HCT116 (cell line): Measurements from ENCODE around the gene COL4A1. TPM values are rescaled to one million over a fixed set of nuclear protein-coding genes. Genes with fewer than 3 reads are reported as not detected.

ENCODE experiments used
- ATAC-seq: fragments of 200-7000 bp; cut with Tn5 transposase; 2 replicates; pipeline ENCODE4 v1.9.1; 2020; ENCODE audit warnings: mild to moderate bottlenecking, moderate library complexity
- BruUV-seq: library from RNA; stranded (reverse); fragments of 400-500 nt; replicated peaks from 2 replicates; lab custom pipeline; 2021; lab: Mats Ljungman, UMichigan
- CTCF ChIA-PET: fragments of 300-600 bp; sonication (Branson Sonifier 250); formaldehyde crosslinking; loops from one replicate; lab custom pipeline; 2021; ENCODE audit warnings: antibody characterized with exemption; lab: Charles Lee
- POLR2A ChIA-PET: fragments of 300-600, 350-600 bp; sonication (Branson Sonifier 250); formaldehyde crosslinking; loops from one replicate; lab custom pipeline; 2021; ENCODE audit warnings: antibody characterized with exemption; lab: Charles Lee
- RAD21 ChIA-PET, 2 experiments: fragments of 300-600 bp; sonication (Branson Sonifier 250); formaldehyde crosslinking; loops; one replicate each; lab custom pipeline; 2023; ENCODE audit warnings: low total read pairs in 2 of 2; ENCODE audit not compliant: uncharacterized antibody in 2 of 2, unreplicated experiment in 2 of 2, low non-redundant PET in 1 of 2; lab: Charles Lee
- DNase-seq: peaks from one replicate; pipeline ENCODE4 v3.0.0-alpha.2; 2010; ENCODE audit warnings: low read depth, low spot score
- H2AFZ ChIP-seq: fragments of 200-600 bp; shearing (Covaris generic), sonication (generic); 2 replicates; pipeline ENCODE4 v1.6.1; 2017; ENCODE audit warnings: low read depth, mixed run types, mixed read lengths, antibody characterized with exemption, low read length; ENCODE audit not compliant: poor library complexity, severe bottlenecking
- H3K27ac ChIP-seq: 2 replicates; pipeline ENCODE4 v1.5.1; 2012; ENCODE audit warnings: low read depth, low read length
- H3K27me3 ChIP-seq: fragments of 200-600 bp; sonication (generic); 2 replicates; pipeline ENCODE4 v1.6.1; 2016; ENCODE audit warnings: mixed run types, low read length, mixed read lengths; ENCODE audit not compliant: insufficient read depth
- H3K36me3 ChIP-seq, 2 experiments: fragments of 200-500 bp in 1 of 2; fragments of 200-600 bp in 1 of 2; sonication (Bioruptor generic) in 1 of 2; sonication (generic) in 1 of 2; 2 replicates each; pipeline versions ENCODE4 v1.5.1 to v1.6.1; 2014 to 2016; ENCODE audit warnings: low read length in 2 of 2, inconsistent platforms in 1 of 2, mixed read lengths in 1 of 2, mixed run types in 1 of 2; ENCODE audit not compliant: insufficient read depth in 2 of 2, control insufficient read depth in 1 of 2
- H3K4me1 ChIP-seq, 2 experiments: fragments of 200-600 bp in 1 of 2; sonication (generic) in 1 of 2; 2 replicates each; pipeline versions ENCODE4 v1.5.1 to v1.6.1; 2012 to 2017; ENCODE audit warnings: low read length in 2 of 2, inconsistent platforms in 1 of 2, mild to moderate bottlenecking in 1 of 2, mixed read lengths in 1 of 2, mixed run types in 1 of 2, moderate library complexity in 1 of 2; ENCODE audit not compliant: insufficient read depth in 2 of 2, control insufficient read depth in 1 of 2
- H3K4me2 ChIP-seq: fragments of 200-600 bp; sonication (generic); 2 replicates; pipeline ENCODE4 v1.6.1; 2017; ENCODE audit warnings: mixed run types, low read length, mixed read lengths
- H3K4me3 ChIP-seq, 2 experiments: fragments of 200-600 bp in 1 of 2; sonication (generic) in 1 of 2; replicated peaks in 1 of 2; 2 replicates each; pipeline ENCODE4 v1.5.1; 2011 to 2016; ENCODE audit warnings: low read length in 2 of 2, control low read depth in 1 of 2, low read depth in 1 of 2, mild to moderate bottlenecking in 1 of 2, mixed read lengths in 1 of 2, mixed run types in 1 of 2
- H3K79me2 ChIP-seq: fragments of 200-600 bp; sonication (generic); 2 replicates; pipeline ENCODE4 v1.6.1; 2017; ENCODE audit warnings: mild to moderate bottlenecking, mixed run types, low read length, moderate library complexity, mixed read lengths; ENCODE audit not compliant: insufficient read depth
- H3K9ac ChIP-seq: fragments of 200-600 bp; sonication (generic); 2 replicates; pipeline ENCODE4 v1.6.1; 2016; ENCODE audit warnings: low read length, mixed read lengths
- H3K9me2 ChIP-seq: fragments of 200-600 bp; sonication (generic), shearing (Covaris generic); 2 replicates; pipeline ENCODE4 v1.6.1; 2017; ENCODE audit warnings: mixed run types, mild to moderate bottlenecking, moderate library complexity; ENCODE audit not compliant: insufficient read depth
- H3K9me3 ChIP-seq, 2 experiments: fragments of 200-500 bp in 1 of 2; fragments of 200-600 bp in 1 of 2; sonication (Bioruptor generic) in 1 of 2; sonication (generic) in 1 of 2; 2 replicates each; pipeline ENCODE4 v1.6.1; 2014 to 2017; ENCODE audit warnings: low read length in 2 of 2, mixed read lengths in 2 of 2, inconsistent platforms in 1 of 2, low read depth in 1 of 2, mild to moderate bottlenecking in 1 of 2, mixed run types in 1 of 2, moderate library complexity in 1 of 2; ENCODE audit not compliant: control insufficient read depth in 1 of 2, insufficient read depth in 1 of 2
- H4K20me1 ChIP-seq: fragments of 200-600 bp; sonication (generic), shearing (Covaris generic); 2 replicates; pipeline ENCODE4 v1.6.1; 2017; ENCODE audit warnings: mixed run types, mild to moderate bottlenecking, moderate library complexity; ENCODE audit not compliant: insufficient read depth
- EGR1 ChIP-seq: IDR thresholded peaks from 2 replicates; pipeline ENCODE4 v1.6.1; 2012; ENCODE audit warnings: low read depth
- ELF1 ChIP-seq: IDR thresholded peaks from 2 replicates; pipeline ENCODE4 v1.6.1; 2012; ENCODE audit warnings: low read depth, borderline replicate concordance
- EZH2phosphoT487 ChIP-seq: fragments of 200-600 bp; IDR thresholded peaks from 2 replicates; pipeline ENCODE4 v1.6.1; 2018; ENCODE audit warnings: antibody characterized with exemption, borderline replicate concordance
- JUND ChIP-seq: IDR thresholded peaks from 2 replicates; pipeline ENCODE4 v1.6.1; 2012
- SRF ChIP-seq: IDR thresholded peaks from 2 replicates; pipeline ENCODE4 v1.6.1; 2012; ENCODE audit warnings: low read depth
- ZFX ChIP-seq: fragments of 450-650 bp; IDR thresholded peaks from 2 replicates; pipeline ENCODE4 v1.6.1; 2017
- intact Hi-C: fragments of 100-400 bp; cut with micrococcal nuclease; formaldehyde crosslinking; loops from 2 replicates; pipeline ENCODE4 v1.10.0; 2022
- total RNA-seq: library from RNA; stranded (reverse); gene quantifications from one replicate; pipeline ENCODE4 v1.2.1, GENCODE V29; 2021; ENCODE audit not compliant: unreplicated experiment
- TF ChIP-seq, protein P1 (sequence below): IDR thresholded peaks from 2 replicates; pipeline ENCODE4 v1.6.1; 2012; ENCODE audit warnings: low read depth

Gene COL4A1
- total RNA-seq, 1 experiment from 2014 or later, result 0.57 TPM

DNA sequence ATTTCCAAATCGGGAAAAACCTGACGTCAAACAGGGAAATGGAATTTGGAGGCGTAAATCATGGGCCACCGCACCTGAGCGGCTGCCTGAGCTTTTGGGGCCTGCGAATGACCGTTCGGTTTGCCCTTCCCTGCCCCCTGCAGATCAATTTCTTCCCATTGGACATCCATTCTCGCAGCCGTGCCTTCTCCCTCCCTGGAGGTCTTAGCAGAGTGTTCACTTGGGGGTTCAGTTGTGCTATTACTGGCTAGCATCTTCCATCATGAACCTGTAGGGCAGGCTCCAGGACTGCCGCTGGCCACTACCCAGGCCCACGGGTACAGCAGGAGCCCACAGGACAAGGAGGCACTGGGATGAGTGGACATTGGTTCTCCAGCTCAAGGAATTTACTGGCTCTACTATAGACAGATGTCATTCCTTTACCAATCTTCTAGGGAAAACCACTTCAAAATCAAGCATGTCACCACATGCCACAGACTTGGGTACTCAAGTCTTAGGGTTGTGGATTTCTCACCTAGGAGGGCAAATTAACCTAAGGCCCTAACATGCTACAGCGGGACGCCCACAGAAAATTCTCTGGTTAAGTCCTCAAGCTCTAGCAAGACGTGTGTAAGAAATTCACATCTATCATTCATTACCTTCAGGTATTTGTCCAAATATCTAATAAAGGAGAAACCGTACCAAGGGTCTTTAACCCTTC is 75.5 kb downstream of the COL4A1 start:
- no peak overlapping the region for H3K27ac ChIP-seq
- intact Hi-C loops, result no loop called here
- H3K9me2 ChIP-seq, result no peaks in the 10 kb centered on the region
- no peaks in the 10 kb centered on the region for H3K9me3 ChIP-seq
- no peaks in the 10 kb centered on the region for H4K20me1 ChIP-seq
- TF ChIP-seq SRF (no peak), ZFX (no peak), ELF1 (no peak), JUND (no peak), EGR1 (no peak), EZH2phosphoT487 (no peak)
- TF ChIP-seq, protein P1, sequence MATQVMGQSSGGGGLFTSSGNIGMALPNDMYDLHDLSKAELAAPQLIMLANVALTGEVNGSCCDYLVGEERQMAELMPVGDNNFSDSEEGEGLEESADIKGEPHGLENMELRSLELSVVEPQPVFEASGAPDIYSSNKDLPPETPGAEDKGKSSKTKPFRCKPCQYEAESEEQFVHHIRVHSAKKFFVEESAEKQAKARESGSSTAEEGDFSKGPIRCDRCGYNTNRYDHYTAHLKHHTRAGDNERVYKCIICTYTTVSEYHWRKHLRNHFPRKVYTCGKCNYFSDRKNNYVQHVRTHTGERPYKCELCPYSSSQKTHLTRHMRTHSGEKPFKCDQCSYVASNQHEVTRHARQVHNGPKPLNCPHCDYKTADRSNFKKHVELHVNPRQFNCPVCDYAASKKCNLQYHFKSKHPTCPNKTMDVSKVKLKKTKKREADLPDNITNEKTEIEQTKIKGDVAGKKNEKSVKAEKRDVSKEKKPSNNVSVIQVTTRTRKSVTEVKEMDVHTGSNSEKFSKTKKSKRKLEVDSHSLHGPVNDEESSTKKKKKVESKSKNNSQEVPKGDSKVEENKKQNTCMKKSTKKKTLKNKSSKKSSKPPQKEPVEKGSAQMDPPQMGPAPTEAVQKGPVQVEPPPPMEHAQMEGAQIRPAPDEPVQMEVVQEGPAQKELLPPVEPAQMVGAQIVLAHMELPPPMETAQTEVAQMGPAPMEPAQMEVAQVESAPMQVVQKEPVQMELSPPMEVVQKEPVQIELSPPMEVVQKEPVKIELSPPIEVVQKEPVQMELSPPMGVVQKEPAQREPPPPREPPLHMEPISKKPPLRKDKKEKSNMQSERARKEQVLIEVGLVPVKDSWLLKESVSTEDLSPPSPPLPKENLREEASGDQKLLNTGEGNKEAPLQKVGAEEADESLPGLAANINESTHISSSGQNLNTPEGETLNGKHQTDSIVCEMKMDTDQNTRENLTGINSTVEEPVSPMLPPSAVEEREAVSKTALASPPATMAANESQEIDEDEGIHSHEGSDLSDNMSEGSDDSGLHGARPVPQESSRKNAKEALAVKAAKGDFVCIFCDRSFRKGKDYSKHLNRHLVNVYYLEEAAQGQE, result no peak
- H2AFZ ChIP-seq, result no peak overlapping the region
- no peaks in the 10 kb centered on the region for H3K4me1 ChIP-seq
- no peaks in the 10 kb centered on the region for H3K79me2 ChIP-seq
- no TSS peak for BruUV-seq
- no peak overlapping the region for H3K4me3 ChIP-seq
- ChIA-PET POLR2A (no interaction called here), RAD21 (no interaction called here), CTCF (interaction anchor here (1.0 kb wide), 1 partner anchor 213 kb away, joined by 3 read pairs; no protein-coding TSS in a partner anchor)
- no peaks in the 10 kb centered on the region for H3K27me3 ChIP-seq
- DNase-seq (no peak), ATAC-seq (no peak)
- H3K36me3 ChIP-seq, result no peaks in the 10 kb centered on the region
- H3K9ac ChIP-seq, result no peak overlapping the region
- H3K4me2 ChIP-seq, result no peak overlapping the region
